Smooth muscle cell (in vitro differentiated cells): Measurements from ENCODE around the gene NEDD4L. TPM values are rescaled to one million over a fixed set of nuclear protein-coding genes. Genes with fewer than 3 reads are reported as not detected.

Experiments
- DNase-seq: peaks from one replicate; lab custom pipeline; 2025; ENCODE audit not compliant: unreplicated experiment; lab: John Stamatoyannopoulos, UW
- H2AFZ ChIP-seq: fragments of 200-600 bp; sonication (generic); 2 replicates; pipeline ENCODE4 v1.6.0; 2016; ENCODE audit warnings: antibody characterized with exemption, low read depth, mild to moderate bottlenecking
- H3F3A ChIP-seq: fragments of 200-600 bp; sonication (generic); 2 replicates; pipeline ENCODE4 v1.6.0; 2017; ENCODE audit warnings: antibody characterized with exemption, low read depth
- H3K27ac ChIP-seq: fragments of 200-600 bp; sonication (generic); 2 replicates; pipeline ENCODE4 v1.5.1; 2016; ENCODE audit warnings: low read depth, mild to moderate bottlenecking
- H3K27me3 ChIP-seq: fragments of 200-600 bp; sonication (generic); 2 replicates; pipeline ENCODE4 v1.6.1; 2016; ENCODE audit warnings: low read depth, mild to moderate bottlenecking
- H3K36me3 ChIP-seq: fragments of 200-600 bp; sonication (generic); 2 replicates; pipeline ENCODE4 v1.5.1; 2016; ENCODE audit warnings: low read depth
- H3K4me1 ChIP-seq: fragments of 200-600 bp; sonication (generic); 2 replicates; pipeline ENCODE4 v1.5.1; 2016; ENCODE audit warnings: low read depth
- H3K4me2 ChIP-seq: fragments of 200-600 bp; sonication (generic); 2 replicates; pipeline ENCODE4 v1.6.0; 2016; ENCODE audit warnings: mild to moderate bottlenecking
- H3K4me3 ChIP-seq: fragments of 200-600 bp; sonication (generic); 2 replicates; pipeline ENCODE4 v1.5.1; 2016; ENCODE audit warnings: mild to moderate bottlenecking
- H3K79me2 ChIP-seq: fragments of 200-600 bp; sonication (generic); 2 replicates; pipeline ENCODE4 v1.6.0; 2016; ENCODE audit warnings: low read depth, mild to moderate bottlenecking
- H3K9ac ChIP-seq: fragments of 200-600 bp; sonication (generic); 2 replicates; pipeline ENCODE4 v1.6.0; 2016; ENCODE audit warnings: low read depth
- H3K9me3 ChIP-seq: fragments of 200-600 bp; sonication (generic); replicated peaks from 2 replicates; pipeline ENCODE4 v1.5.1; 2016; ENCODE audit warnings: low read depth
- H4K20me1 ChIP-seq: fragments of 200-600 bp; sonication (generic); 2 replicates; pipeline ENCODE4 v1.6.0; 2016; ENCODE audit warnings: low read depth
- CTCF ChIP-seq: fragments of 200-600 bp; sonication (generic); IDR thresholded peaks from 2 replicates; pipeline ENCODE4 v1.5.1; 2017; ENCODE audit warnings: borderline replicate concordance, mild to moderate bottlenecking, antibody characterized with exemption; ENCODE audit not compliant: insufficient read depth, poor library complexity, severe bottlenecking
- WGBS: methylation state at CpG from one replicate; pipeline ENCODE4 v1.1.7; 2016; ENCODE audit warnings: low lambda C conversion rate; 5-methylcytosine and 5-hydroxymethylcytosine counted together
- polyA plus RNA-seq: library from polyadenylated mRNA; unstranded; fragments of >200 nt; fragmentation: Nextera tagmentation; extraction: Ambion mirVana; gene quantifications from 2 replicates; pipeline ENCODE4 v1.2.1, GENCODE V29; 2016
- total RNA-seq: library from RNA; depleted of rRNA; stranded (reverse); fragments of >200 nt; gene quantifications from 2 replicates; pipeline ENCODE4 v1.2.3, GENCODE V29; 2014

NEDD4L gene
- total and polyA plus RNA-seq, 2 experiments from 2014 or later = 8.7 to 41.3 TPM

GRCh38 chr18:58103339-58103985 lies 59.4 kb downstream of the NEDD4L start:
- DNase-seq = no peak
- Histone ChIP-seq H3K36me3 (no peaks in the 10 kb centered on the region), H2AFZ (no peak overlapping the region), H3K79me2 (no peaks in the 10 kb centered on the region), H3K9ac (no peak overlapping the region), H4K20me1 (no peaks in the 10 kb centered on the region), H3K27ac (no peak overlapping the region), H3K9me3 (no peaks in the 10 kb centered on the region), H3K27me3 (no peaks in the 10 kb centered on the region), H3K4me1 (no peaks in the 10 kb centered on the region), H3K4me3 (no peak overlapping the region), H3K4me2 (no peak overlapping the region), H3F3A (no peaks in the 10 kb centered on the region)
- WGBS = 91% methylated on average over 6 of the region's 6 CpGs
- TF ChIP-seq CTCF = no peak

- no peak overlapping the region for H3K27ac ChIP-seq
- no peak for TF ChIP-seq CTCF
- no peaks in the 10 kb centered on the region for H3K79me2 ChIP-seq
- H3K9me3 ChIP-seq = no peaks in the 10 kb centered on the region
- DNase-seq = no peak
- no peaks in the 10 kb centered on the region for H3K27me3 ChIP-seq
- no peaks in the 10 kb centered on the region for H4K20me1 ChIP-seq
- H3K4me2 ChIP-seq = no peak overlapping the region
- no peak overlapping the region for H3K4me3 ChIP-seq
- no peaks in the 10 kb centered on the region for H3F3A ChIP-seq
- no peak overlapping the region for H3K9ac ChIP-seq
- 84% methylated on average over 12 of the region's 12 CpGs for WGBS
- no peak overlapping the region for H2AFZ ChIP-seq
- no peaks in the 10 kb centered on the region for H3K36me3 ChIP-seq
- no peaks in the 10 kb centered on the region for H3K4me1 ChIP-seq
Observed at GRCh38 chr18:58104096-58104495, 60.1 kb downstream of the NEDD4L start.

- 79% methylated on average over 10 of the region's 10 CpGs for WGBS
- Histone ChIP-seq H3F3A (no peaks in the 10 kb centered on the region), H3K4me3 (no peak overlapping the region), H3K79me2 (no peaks in the 10 kb centered on the region), H3K4me2 (no peak overlapping the region), H3K9ac (no peak overlapping the region), H3K36me3 (no peaks in the 10 kb centered on the region), H2AFZ (no peak overlapping the region), H3K9me3 (no peaks in the 10 kb centered on the region), H4K20me1 (no peaks in the 10 kb centered on the region), H3K27me3 (no peaks in the 10 kb centered on the region), H3K4me1 (no peaks in the 10 kb centered on the region), H3K27ac (no peak overlapping the region)
- no peak for TF ChIP-seq CTCF
- no peak for DNase-seq
Observed at GRCh38 chr18:58105206-58105887, 61.3 kb downstream of the NEDD4L start.

- Histone ChIP-seq H4K20me1 (no peaks in the 10 kb centered on the region), H3F3A (no peaks in the 10 kb centered on the region), H2AFZ (no peak overlapping the region), H3K4me3 (no peak overlapping the region), H3K4me1 (no peaks in the 10 kb centered on the region), H3K27me3 (no peaks in the 10 kb centered on the region), H3K9me3 (no peaks in the 10 kb centered on the region), H3K79me2 (no peaks in the 10 kb centered on the region), H3K27ac (no peak overlapping the region), H3K36me3 (no peaks in the 10 kb centered on the region), H3K4me2 (no peak overlapping the region), H3K9ac (no peak overlapping the region)
- DNase-seq = no peak
- 82% methylated on average over 3 of the region's 3 CpGs for WGBS
- no peak for TF ChIP-seq CTCF
Observed at GRCh38 chr18:58105888-58106260, 61.8 kb downstream of the NEDD4L start.
